ENCODE data around the gene TPPP. TPM values are rescaled to one million over a fixed set of nuclear protein-coding genes. Genes with fewer than 3 reads are reported as not detected.
"Not testable (repeated sequence)": the region's sequence is repeated elsewhere in the genome, so short reads cannot be mapped to it uniquely, and the experiment has no call there.

TPPP gene
- total RNA-seq, 2 donors from 2014 or later, result 9.8 to 10.8 TPM

DNA sequence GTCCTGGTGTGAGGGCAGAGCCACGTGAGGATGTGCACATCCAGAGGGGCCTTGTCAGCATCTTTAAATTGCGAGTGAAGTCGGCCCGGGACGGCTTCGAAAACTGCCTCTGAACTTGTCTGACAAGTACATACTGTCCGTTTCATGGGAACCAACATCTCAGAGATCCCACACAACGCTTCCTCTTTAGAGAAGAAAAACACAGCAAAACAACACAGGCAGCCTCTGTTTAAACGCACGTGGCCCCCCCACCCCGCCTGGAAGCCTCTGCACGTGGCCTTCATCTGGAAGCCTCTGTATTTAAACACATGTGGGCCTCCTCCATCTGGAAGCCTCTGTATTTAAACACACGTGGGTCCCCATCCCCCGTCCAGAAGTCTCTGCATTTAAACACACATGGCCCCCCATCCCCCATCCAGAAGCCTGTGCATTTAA lies 51.8 kb downstream of the TPPP start:
- no peak for DNase-seq (ENCODE audit: low spot score)
- intact Hi-C loops (cut with DNase I), result loop anchor here in 1 of 2 donors (1.0 kb wide), 1 partner anchor 28 kb away; no protein-coding TSS in a partner anchor

DNA sequence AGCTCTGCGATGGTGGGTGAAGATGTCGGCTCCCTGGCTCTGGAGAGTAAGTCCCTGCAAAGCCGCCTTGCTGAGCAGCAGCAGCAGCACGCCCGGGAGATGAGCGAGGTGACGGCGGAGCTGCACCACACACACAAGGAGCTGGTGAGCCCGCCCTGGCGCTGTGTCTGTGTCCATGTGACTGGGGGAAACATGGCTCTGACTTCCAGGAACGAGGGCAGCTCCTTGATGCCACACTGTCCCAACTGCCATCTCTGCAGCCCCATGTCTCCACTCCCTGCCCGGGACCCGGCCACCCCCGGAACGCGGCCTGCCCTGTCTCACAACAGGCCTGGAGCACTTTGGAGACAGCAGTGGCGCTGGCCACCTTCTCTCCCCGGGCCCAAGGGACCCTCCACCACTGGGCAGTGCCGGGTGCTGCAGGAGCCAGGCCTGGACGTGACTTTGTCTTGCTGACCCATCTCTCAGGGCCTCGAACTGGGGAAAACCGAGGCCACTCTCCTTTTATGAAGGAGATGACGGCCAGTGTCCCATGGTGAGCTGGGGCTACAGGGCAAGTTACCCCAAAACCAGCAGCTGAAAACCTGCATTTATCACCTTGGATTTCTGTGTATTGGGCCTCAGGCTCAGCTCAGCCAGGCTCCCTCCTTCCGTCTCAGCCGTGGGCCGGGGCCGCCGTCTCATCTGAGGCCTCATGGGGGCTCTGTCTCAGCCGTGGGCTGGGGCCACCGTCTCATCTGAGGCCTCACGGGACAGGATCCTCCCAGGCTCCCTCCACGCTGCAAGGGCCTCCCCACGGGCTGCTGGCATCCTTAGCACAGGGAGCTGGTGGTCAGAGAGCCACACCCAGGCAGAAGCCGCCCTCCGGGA lies 52.5 kb downstream of the TPPP start:
- peak; percentile 71 for DNase-seq (ENCODE audit: low spot score)
- intact Hi-C loops (cut with DNase I), result loop anchor here in 1 of 2 donors (1.0 kb wide), 1 partner anchor 29 kb away; no protein-coding TSS in a partner anchor

DNA sequence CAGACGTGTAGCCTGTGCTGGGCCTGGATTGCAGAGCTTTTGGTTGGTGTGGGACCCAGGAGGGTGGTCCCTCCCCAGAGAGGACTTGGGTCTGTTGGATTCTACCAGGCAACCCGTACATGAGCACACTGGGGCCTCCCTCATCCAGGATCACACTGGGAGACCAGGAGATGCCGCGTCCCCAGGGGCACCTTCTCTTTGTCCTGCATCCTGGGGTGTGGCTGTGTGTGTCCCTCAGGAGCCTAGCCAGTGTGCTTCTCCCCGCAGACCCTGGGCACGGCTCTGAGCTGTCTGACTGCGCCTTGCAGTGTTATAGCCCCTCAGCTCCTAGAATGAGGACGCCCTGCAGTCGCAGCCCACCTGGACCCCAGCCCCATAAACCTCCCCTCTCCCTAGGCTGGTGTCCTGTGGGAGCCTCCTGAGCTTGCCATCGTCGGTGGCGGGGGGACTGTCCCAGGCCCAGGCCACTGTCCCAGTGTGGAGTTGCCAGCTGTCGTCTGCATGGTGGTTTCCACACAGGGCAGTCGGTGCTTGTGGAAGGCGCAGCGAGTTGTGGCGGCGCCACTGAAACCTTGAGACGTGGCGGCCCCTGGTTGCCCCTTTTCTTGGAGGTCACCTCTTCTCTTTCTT lies 53.5 kb downstream of the TPPP start:
- intact Hi-C loops (cut with DNase I), result no loop called here
- DNase-seq (ENCODE audit: low spot score), result peak; percentile 68

DNA sequence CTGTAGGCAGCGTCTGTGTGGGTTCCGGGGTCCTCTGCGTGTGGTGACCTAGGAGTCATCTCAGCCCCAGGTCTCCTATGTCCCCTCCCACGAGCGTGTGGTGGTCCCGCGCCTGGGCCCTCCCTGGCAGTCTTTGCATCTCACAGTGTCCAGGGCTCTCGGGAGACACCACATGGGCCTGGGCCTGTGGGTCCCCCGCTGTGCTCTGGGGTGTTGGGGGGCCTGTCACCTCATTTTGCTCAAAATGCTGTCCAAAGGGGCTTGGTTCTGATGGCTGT lies 54.0 kb downstream of the TPPP start:
- peak; percentile 75 for DNase-seq (ENCODE audit: low spot score)
- intact Hi-C loops (cut with DNase I), result no loop called here

DNA sequence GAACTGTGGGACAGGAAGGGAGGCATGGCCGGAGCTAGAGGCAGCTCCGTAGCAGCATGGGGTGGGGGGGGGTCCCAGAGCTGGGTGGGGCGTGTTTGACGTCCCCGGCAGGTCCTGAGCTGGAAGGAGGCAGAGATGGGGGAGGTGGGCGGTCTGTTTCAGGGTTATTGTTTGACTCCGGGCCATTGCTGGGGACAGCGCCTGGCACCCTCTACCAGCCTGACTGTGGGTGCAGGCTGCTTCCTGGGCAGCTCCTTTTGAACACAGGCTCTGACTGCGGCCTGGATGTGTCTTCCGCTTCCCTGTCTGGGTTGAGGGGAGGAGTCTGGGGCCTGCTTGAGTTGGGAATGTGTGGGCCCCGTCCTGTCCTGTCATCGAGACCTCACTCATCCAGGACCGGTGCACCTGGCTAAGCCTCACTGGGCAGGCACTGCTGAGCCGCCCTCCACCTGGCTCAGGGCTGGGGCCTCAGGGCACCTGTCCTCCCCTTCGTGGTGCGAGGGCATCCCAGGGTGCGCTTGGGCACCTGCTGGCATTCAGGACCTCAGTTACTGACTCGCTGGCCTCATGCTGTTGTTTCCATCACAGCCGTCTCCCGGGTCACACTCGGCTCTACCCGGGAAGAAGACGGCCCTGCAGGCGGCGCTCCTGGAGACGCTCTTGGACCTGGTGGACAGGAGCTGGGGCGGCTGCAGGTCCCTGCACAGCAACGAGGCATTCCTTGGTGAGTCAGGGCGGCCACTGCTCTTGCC lies 54.5 kb downstream of the TPPP start:
- intact Hi-C loops (cut with DNase I), result no loop called here

DNA sequence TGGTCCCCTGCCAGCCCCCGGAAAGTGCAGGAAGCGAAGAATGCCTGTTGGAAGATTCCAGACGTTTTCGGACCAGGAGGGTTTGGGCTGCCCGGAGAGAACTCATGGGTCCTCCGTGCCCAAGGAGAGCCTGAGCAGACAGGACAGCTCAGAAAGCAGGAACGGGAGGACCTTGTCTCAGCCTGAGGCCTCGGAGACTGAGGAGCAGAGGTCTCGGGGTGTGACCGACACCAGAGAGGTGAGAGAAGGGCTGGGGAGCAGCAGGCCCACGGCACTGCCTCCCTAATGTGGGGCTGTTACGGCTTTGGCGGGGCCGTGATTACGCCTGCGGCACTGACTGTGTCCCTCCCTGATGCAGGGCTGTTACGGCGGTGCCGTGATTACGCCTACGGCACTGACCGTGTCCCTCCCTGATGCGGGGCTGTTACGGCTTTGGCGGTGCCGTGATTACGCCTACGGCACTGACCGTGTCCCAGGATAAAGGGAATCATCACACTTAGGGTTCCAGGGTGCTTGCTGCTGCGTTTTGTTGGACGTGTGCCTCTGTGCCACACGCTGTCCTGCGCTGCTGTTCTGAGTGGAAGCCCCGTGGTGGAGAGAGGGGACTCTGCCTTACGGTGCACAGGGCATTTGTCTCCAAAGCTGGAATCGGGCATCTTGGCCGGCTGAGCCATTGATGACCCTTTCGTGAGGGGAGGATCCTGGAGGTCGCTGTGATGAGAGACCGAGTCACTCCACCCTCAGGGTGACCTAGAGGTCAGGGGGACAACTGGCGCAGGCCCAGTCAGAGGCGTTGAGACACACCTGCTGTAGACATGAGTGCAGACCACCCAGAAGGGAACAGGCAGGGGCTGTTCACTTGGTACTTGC lies 55.3 kb downstream of the TPPP start:
- DNase-seq (ENCODE audit: low spot score), result peak; percentile 74
- intact Hi-C loops (cut with DNase I), result no loop called here

More for the DNA sequence above, 54.5 kb downstream of the TPPP start:
- DNase-seq (ENCODE audit: low spot score), result peak; percentile 61

DNA sequence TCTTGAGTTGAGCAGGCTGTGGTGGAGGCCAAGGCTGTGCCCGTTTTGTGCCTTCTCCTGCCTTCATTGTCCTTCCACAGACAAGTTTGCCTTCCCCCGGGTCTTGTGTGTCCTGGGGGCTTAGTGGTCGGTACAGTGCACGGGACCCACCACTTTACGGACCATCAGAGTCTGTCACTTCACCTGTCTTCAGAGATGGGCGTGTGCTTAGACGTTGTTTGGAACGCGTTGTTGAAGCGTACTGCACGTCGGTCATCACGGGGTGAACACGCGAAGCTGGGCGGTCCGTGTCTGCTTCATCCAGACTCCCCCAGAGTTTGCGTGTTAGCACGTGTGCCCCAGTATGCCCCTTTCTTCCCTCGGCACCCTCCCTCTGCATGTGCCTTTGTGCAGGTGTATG lies 56.2 kb downstream of the TPPP start:
- DNase-seq (ENCODE audit: low spot score), result peak; percentile 62

DNA sequence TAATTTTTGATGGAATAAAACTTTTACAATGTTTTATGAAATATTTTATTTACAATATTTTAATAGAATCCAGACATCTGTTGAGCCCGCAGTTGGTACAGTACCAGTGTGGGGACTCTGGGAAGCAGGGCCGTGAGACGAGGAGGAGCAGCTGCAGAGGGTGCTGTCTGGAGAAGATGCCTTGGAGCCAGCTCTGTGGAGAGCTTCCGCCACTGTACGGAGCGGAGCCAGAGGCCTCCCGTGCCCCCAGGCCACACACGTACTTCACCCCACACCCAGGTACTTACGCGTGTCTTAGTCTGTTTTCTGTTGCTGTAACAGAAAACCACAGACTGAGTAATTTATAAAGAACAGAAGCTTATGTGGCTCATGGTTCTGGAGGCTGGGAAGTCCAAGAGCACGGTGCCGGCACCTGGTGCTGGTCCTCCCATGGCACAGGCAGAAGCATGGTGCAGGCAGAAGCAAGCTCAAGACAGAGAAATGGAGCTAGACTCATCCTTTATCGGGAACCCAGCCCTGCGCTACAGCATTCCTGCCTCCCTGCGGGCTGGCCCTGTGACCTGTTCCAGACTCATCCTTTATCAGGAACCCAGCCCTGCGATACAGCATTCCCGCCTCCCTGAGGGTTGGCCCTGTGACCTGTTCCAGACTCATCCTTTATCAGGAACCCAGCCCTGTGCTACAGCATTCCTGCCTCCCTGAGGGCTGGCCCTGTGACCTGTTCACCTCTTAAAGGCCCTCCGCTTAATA lies 57.7 kb downstream of the TPPP start:
- intact Hi-C loops (cut with DNase I), result no loop called here
- peak; percentile 49 for DNase-seq (ENCODE audit: low spot score)

More for the DNA sequence above, 56.2 kb downstream of the TPPP start:
- intact Hi-C loops (cut with DNase I), result no loop called here

DNA sequence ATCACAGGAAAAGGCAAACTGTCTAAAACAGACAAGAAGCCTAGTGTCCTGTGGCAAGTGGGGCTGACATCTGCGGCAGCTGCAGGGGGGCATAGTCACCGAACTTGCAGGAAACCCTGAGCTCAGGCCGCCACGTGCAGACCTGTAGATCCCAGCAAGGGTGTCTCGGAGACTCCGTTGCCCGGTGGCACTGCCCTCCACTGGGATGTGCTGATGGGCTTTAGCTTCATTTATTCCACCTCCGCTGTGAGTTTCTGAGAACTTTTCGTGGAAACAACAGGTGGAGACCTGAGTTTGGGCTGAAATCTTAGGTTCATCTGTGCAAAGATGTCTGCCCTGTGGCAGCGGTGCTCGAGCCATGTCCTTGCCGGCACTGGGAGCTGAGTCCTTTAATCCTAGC lies 59.0 kb downstream of the TPPP start:
- intact Hi-C loops (cut with DNase I), result no loop called here
- DNase-seq (ENCODE audit: low spot score), result peak; percentile 22

DNA sequence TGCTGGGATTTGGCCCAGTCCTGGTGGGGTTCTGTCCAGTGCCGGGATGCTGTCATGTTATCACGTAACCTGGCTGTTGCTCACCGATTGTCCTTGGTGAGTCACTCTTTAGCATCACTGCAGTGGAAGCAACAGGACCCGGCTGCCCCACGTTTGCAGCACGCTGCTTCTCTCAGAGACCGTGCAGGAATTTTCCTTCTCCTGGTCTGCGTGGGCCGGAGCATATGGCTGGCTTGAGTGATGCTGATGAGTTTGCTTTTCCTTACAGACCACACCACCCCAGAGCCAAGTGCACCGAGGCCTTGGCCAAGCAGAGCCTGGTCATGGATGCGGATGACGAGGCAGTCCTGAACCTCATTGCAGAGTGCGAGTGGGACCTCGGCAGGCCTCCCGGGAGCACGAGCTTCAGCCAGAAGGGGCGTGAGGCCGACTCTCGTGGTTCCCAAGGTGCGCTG lies 59.6 kb downstream of the TPPP start:
- intact Hi-C loops (cut with DNase I), result no loop called here
- DNase-seq (ENCODE audit: low spot score), result peak; percentile 62

DNA sequence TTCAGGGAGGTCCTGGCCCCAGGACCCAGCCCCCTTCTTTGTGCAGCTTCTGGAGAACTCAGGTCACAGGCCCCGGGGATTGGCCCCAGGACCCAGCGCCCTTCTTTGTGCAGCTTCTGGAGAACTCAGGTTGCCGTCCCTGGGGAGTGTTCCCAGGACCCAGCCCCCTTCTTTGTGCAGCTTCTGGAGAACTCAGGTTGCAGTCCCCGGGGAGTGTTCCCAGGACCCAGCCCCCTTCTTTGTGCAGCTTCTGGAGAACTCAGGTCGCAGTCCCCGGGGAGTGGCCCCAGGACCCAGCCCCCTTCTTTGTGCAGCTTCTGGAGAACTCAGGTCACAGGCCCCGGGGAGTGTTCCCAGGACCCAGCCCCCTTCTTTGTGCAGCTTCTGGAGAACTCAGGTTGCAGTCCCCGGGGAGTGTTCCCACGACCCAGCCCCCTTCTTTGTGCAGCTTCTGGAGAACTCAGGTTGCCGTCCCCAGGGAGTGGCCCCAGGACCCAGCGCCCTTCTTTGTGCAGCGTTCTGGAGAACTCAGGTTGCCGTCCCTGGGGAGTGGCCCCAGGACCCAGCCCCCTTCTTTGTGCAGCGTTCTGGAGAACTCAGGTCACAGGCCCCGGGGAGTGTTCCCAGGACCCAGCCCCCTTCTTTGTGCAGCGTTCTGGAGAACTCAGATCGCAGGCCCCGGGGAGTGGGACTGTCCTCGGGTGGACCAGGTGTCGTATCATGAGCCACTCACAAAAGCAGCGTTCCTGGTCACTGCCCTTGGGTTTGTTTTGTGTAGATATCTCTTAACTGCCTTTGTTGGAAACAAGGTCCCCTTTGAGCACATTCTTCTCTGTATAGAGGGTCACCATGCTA lies 64.6 kb downstream of the TPPP start:
- DNase-seq (ENCODE audit: low spot score), result peak; percentile 24
- intact Hi-C loops (cut with DNase I), result not testable (repeated sequence)

DNA sequence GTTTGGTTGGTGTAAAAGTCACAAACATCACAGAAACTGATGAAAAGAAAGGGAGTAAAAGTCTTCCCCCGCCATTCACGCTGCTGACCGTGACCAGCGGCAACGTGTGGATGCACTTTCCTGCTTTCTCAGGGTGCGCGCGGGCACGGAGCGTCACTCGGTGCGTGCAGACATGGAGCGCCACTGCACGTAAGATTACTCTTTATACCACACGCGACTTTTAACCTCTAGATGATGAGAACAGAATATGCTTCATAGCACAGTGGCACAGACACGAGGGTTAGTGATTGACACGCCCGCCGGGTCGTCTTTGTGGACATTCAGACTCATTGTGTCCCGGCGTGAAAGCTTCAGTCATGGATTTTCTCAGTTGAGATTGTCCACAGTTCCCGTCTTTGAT lies 65.3 kb downstream of the TPPP start:
- intact Hi-C loops (cut with DNase I), result no loop called here
- peak; percentile 72 for DNase-seq (ENCODE audit: low spot score)

DNA sequence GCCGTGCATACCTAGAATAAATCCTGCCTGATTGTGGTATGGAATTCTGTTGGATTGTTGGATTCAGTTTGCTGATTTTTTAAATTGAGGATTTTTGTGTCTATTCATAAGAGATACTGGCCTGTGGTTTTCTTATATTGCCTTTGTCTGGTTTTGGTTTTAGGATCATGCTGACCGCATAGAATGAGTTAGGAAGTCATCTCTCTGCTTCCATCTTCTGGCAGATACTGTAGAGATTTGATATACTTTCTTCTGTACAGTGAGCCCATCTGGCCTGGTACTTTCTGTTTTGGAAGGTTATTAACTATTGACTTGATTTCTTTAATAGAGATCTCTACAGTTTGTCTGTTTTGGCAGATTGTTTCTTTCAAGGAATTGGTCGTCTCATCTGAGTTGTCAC lies 66.3 kb downstream of the TPPP start:
- intact Hi-C loops (cut with DNase I), result no loop called here
- no peak for DNase-seq (ENCODE audit: low spot score)

DNA sequence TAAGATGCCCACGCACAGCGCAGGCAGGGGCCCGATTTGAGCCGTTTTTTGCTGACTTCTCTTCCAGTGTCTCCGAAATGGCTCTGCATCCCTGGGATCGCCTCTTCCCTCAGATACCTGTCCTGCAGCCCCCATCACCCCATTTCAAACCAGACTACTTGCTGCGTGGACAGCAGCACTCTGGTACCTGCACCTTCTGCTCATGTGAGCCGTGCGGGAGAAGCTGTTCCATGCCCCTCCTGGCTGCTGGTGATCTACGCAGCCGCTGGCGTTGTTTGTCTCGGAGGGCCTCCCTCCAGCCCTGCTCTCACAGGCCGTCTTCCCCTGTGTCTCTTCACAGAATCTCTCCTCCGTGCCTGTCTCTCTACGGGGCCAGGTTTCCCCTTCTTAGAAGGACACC lies 67.6 kb downstream of the TPPP start:
- intact Hi-C loops (cut with DNase I), result no loop called here
- DNase-seq (ENCODE audit: low spot score), result peak; percentile 45

DNA sequence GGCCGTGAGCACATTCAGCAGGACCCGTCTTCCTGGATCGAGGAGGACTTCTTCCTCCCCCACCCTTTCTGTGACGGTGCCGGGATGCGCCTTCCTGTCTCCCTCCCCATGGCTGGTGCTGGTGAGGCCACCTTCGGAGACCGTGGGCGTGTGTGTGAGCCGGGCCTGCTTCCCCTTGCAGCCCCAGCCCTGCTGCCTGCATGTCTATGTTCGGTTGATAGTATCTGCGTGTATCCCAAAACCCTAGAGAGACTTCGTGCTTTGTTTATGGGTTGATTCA lies 68.3 kb downstream of the TPPP start:
- DNase-seq (ENCODE audit: low spot score), result no peak
- intact Hi-C loops (cut with DNase I), result no loop called here

DNA sequence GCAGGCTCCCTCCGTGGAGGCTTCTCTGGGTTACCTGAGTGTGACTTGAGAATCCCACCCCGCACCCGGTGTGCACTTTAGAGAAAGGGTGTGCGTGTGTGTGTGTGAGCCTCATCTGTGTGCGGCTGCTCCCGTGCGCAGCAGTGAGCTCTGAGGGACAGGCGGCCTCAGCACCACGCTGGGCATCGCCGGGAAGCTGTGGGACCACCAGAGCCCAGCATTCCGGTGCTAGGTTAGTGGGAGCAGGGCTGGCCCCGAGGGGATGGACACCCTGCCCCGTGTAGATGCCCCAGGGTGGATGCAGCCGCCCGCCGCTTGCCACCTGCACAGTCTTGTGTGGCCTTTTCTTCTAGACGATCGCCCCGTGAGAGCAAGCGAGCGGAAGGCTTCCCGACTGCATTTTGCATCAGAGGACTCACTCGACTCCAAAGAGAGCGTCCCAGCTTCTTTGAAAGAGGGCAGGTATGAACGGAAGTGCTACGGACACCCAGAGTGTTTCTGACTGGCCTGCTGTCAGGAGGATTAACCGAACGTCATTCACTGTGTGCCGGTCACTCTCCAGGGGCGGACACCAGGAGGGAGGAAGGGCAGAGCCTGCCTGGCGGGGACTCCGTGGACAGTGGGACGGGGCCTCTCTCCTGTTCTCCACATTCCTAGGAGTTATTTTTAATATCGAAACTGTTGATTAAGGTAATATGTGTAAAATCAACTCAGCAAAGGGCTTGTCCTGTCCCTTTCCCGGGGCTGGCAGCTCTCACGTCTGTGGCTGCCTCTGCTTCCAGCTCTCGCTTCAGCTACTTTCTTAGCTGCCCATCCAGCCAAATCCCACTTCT lies 68.8 kb downstream of the TPPP start:
- DNase-seq (ENCODE audit: low spot score), result no peak
- intact Hi-C loops (cut with DNase I), result no loop called here

DNA sequence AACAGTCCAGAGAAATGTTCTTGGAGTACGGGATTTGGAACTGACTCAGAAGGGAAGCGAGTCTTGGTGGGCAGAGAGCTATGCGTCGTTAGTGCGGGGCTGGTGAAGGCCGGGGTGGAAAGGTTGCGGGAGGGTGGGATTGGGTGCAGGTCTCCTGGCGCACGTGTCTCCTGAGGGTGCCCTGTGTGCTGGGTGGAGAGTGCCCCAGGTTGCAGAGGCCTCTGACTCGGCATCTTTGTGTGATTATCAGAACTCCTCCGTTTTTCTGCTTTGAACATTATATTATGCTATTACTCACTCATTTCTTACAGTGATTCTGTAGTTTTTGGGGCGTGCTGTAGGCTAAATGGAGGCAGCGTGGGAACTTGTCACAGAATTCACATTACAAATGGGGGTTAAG lies 69.6 kb downstream of the TPPP start:
- intact Hi-C loops (cut with DNase I), result no loop called here

More for the DNA sequence above, 69.6 kb downstream of the TPPP start:
- no peak for DNase-seq (ENCODE audit: low spot score)

All from posterior vena cava (tissue), 2 donors.